T-helper 1 cell treated with Interleukin-12 subunit alpha and Interleukin-12 subunit beta and Interleukin-4 antibody, amounts not matched to agents 30 ng/mL and 1 ng/mL, for 36 hours (primary cell): ENCODE measurements around the gene INSR. TPM values are rescaled to one million over a fixed set of nuclear protein-coding genes. Genes with fewer than 3 reads are reported as not detected.

ENCODE experiments used
- intact Hi-C: fragments of 100-400 bp; cut with micrococcal nuclease; formaldehyde crosslinking; loops from one replicate; pipeline ENCODE4 v1.15.1; 2024
- total RNA-seq: library from RNA; stranded (reverse); gene quantifications from 2 replicates; pipeline ENCODE4 v1.2.3, GENCODE V29; 2022

Gene INSR
- total RNA-seq, 1 donor from 2014 or later = 0.81 TPM

GRCh38 chr19:7197119-7197759 lies 97.0 kb downstream of the INSR start:
- intact Hi-C loops = loop anchor here (1.0 to 5.0 kb wide), 3 partner anchors 18 to 97 kb away; partner anchors contain the start of gene INSR

- intact Hi-C loops = loop anchor here (1.0 to 5.0 kb wide), 3 partner anchors 17 to 98 kb away; partner anchors contain the start of gene INSR
Measured at GRCh38 chr19:7196763-7197118, 97.5 kb downstream of the INSR start.

DNA sequence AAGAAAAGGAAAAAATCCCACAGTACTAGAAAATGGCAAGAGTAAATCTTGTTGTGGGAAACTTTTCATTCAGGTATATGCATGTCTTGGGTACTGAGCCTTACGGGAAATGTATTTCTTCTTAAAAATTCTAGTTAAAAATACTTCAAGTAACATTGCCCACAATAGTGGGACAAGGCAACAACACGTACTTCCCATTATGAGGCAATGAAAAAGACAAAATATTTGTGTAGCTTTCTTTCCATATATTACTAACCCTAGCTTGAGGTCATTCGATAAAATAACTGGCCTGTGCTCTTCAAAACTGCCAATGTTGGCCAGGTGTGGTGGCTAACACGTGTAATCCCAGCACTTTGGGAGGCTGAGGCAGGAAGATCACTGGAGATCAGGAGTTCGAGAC lies 99.2 kb downstream of the INSR start:
- intact Hi-C loops = loop anchor here (5.0 kb wide), 1 partner anchor 48 kb away; no protein-coding TSS in a partner anchor

- intact Hi-C loops = no loop called here
Measured at GRCh38 chr19:7194566-7194965, 99.6 kb downstream of the INSR start.

GRCh38 chr19:7191946-7192691 lies 102.1 kb downstream of the INSR start:
- intact Hi-C loops = no loop called here

DNA sequence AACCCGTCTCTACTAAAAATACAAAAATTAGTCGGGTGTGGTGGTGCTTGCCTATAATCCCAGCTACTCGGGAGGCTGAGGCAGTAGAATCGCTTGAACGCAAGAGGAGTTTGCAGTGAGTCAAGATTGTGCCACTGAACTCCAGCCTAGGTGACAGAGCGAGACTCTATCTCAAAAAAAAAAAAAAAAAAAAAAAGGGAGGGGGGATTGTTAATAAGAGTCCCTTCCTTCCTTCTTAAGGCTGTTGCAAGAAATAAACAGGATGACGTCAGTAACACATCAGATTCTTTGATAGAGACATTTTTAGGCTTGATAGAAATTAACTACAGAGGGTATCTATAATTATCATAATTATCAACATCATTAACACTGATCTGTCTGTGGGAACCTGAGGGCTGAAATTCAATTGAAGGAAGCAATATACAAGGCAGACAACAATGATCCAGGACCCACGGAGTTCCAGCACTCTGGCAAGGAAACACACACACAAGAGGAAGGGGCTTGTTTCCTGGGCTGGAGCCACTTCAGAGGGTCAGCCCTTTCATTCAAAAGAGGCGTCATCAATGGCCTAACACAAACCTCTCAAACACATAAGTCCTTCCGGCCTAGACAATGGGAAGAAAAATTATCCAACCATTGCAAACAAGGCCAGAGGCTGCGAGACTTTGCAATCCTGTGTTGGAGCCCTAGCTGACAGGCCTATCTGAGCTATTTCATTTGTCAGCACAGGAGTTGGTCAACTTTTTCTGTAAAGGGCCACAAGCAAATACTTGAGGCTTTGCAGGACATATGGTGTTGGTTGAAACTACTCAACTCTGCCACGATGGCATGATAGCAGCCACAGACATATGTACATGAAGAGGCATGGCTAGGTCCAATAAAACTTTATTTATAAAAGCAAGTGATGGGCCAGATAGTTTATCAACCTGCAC lies 105.2 kb downstream of the INSR start:
- intact Hi-C loops = no loop called here

DNA sequence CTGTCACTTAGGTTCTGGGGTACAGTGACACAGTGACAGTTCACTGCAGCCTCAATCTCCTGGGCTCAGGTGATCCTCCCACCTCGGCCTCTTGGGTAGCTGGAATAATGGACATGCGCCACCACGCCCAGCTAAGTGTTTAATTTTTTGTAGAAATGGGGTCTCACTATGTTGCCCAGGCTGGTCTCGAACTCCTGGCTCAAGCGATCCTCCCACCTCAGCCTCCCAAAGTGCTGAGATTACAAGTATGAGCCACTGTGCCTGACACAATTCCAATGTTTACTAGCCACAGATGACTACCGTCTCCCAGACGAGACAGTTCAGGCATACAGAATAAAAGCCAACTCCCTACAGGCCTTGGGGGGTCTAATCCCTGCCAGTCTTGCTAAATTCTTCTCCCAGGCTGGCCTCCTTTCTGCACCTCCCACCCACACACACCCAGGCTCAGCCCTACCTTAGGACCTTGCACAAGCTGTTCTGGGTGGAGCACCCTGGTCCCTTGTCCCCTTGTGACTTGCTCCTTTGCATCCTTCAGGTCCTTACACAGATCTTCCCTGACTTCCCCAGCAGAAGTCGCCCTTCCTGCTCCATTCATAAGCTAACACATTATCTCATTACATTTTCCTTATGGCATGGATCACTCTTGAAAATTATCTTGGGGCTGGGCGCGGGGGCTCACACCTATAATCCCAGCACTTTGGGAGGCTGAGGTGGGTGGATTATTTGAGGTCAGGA lies 106.4 kb downstream of the INSR start:
- intact Hi-C loops = no loop called here

DNA sequence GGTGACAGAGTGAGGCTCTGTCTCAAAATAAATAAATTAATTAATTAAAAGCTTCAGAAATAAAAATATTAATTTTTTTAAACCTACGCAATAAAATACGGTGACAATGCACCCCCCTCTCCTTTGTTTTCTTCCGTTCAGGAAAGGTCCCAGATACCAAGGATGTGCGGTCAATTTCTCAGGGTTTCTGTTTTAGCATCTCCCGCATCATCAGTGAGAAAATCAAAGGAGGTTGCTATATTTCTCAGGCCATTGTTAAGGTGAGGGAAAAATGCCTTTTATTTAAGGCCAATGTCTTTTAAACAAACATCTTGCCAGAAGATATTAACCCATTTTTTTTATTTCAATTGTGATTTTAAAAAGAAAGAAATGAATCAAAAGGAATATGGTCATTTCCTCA lies 111.7 kb downstream of the INSR start:
- intact Hi-C loops = no loop called here

- intact Hi-C loops = loop anchor here (1.0 kb wide), 1 partner anchor 17 kb away; no protein-coding TSS in a partner anchor
Measured at GRCh38 chr19:7179917-7180306, 114.3 kb downstream of the INSR start.

DNA sequence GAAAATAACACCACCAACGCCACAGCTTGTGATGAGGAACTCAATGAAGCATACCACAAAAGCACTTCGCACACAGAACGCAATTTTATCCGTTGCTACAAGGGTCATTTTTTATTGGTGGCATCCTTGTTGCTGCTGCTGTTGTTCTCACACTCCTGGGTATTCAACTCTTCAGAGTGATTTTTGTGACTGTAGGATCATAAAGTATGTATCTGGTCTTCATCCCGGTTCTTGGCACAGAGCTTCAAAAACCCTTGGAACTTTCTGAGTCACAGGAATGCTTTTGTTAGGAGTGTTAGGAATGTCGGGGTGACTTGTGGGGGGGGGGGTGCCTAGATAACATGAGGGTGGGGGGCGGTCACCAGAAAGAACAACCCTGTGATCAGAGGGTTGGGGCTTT lies 116.3 kb downstream of the INSR start:
- intact Hi-C loops = no loop called here

DNA sequence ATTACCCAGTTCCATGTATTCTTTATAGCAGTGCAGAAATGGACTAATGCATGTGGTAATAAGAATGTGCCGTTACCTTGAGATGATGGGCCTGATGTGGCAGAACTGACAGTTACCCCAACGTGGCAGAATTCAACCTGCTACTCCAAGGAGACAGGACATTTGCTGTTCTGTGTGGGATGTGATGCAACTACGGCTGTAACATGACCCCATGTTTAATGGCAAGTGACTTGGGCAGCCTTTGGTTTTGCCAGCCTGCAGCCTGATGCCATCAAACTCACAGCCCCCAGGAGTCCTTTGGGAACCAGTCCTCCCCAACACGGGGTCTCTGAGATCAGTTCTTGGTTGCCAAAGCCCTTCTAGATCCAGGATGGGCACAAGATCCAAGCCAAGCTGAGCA lies 117.4 kb downstream of the INSR start:
- intact Hi-C loops = no loop called here

- intact Hi-C loops = no loop called here
Measured at GRCh38 chr19:7172794-7173193, 121.4 kb downstream of the INSR start.

DNA sequence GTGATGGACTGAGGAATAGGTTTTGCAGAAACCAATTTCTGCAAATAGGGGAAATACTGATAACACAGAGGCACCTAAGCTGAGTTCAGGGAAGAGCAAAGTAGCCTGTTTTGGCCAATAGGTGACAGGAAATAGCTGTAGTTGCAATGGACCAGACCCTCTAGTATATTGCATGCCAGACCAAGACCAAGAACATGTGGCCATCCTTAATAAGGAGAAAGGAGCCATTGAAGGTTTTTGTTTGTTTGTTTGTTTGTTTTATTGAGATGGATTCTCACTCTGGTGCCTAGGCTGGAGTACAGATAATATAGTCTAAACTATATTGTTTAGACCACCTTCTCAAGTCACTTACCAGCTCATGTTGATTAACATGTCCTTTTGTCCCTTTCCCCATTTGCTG lies 123.2 kb downstream of the INSR start:
- intact Hi-C loops = no loop called here

DNA sequence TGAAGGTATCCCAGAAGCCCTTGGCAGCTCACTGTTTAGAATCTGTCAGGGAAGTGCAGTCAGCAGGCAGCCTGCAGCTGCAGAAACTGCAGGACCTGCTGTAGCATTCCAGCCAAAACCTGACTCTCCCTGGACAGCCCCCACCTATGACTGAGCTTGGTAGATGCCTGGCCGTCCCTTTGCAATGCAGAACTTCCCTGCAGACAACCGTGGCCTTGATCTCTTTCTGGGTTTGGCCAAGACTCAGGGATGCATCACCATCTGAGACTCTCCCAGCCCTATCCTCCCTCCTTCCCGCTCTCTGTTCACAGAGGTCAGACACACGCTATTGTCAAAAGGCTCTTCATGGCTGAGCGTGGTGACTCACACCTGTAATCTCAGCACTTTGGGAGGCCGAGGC lies 125.3 kb downstream of the INSR start:
- intact Hi-C loops = no loop called here

GRCh38 chr19:7161292-7161691 lies 132.9 kb downstream of the INSR start:
- intact Hi-C loops = no loop called here

- intact Hi-C loops = no loop called here
Measured at GRCh38 chr19:7159105-7159933, 134.9 kb downstream of the INSR start.

- intact Hi-C loops = no loop called here
Measured at GRCh38 chr19:7153022-7153421, 141.2 kb downstream of the INSR start.

GRCh38 chr19:7152568-7152967 lies 141.6 kb downstream of the INSR start:
- intact Hi-C loops = no loop called here

GRCh38 chr19:7149956-7150705 lies 144.1 kb downstream of the INSR start:
- intact Hi-C loops = loop anchor here (1.0 to 5.0 kb wide), 3 partner anchors 47 to 191 kb away; no protein-coding TSS in a partner anchor
